GM19463 (cell line): Measurements from ENCODE around the gene PCBP2.
"Not testable (repeated sequence)": the region's sequence is repeated elsewhere in the genome, so short reads cannot be mapped to it uniquely, and the experiment has no call there.

Experiments
- ATAC-seq: cut with Tn5 transposase; IDR thresholded peaks from one replicate; pipeline ENCODE4 v1.9.1; 2021; ENCODE audit warnings: mild to moderate bottlenecking, moderate library complexity; ENCODE audit not compliant: unreplicated experiment

Gene PCBP2

GRCh38 chr12:53467880-53468279, 16.0 kb downstream of the PCBP2 start:
- ATAC-seq, result no peak

GRCh38 chr12:53468282-53468681, 16.4 kb downstream of the PCBP2 start:
- ATAC-seq, result no peak

DNA sequence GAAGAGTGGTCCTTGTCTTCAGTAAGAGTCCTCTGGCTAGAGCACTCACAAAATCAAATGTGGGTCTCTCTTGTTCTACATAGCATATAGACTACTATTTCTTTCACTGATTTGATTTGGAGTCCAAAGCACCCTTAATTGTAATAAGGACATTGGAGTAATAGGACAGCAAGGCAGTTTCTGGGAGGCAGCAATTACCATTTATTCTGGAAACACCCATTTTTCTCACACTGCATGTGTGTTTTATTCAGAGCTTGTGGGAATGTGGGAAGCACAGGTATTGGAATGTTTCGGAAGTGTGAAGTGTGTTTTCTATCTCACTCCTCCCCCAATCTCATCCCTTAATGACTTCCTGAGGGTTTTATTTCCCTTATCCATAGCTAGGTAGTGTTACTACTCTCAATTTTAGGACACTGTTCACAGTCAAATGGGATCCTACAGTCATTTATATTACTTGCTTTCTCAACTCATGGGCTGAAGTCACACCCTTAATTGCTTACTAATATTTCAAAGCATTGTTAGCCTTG, 20.2 kb downstream of the PCBP2 start:
- no peak for ATAC-seq

- ATAC-seq, result no peak
Observed at GRCh38 chr12:53474077-53474476, 22.2 kb downstream of the PCBP2 start.

- ATAC-seq, result no peak
Observed at GRCh38 chr12:53474819-53475218, 22.9 kb downstream of the PCBP2 start.

DNA sequence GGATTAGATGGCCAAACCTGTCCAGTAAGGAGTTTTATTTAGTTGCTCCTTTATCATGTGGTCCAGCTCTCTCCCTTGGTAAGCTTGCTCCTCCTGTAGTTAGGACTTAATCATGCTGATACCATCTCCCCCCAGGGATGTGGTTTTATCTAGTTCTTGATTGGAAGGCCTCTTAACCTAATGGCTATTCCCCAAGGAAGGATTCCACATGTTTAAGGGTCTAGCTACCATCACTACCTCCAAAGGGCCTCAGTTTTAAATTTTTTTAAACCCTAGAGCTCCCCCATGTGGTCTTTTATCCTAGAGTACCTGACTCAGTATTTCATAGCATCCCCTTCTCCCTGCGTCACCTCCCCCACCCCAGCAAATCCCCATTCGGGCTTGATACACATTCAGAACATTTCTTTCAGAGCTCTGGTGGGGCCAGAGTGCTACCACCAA, 24.9 kb downstream of the PCBP2 start:
- no peak for ATAC-seq

- ATAC-seq, result no peak
Observed at GRCh38 chr12:53478865-53479264, 27.0 kb downstream of the PCBP2 start.

GRCh38 chr12:53479331-53479730, 27.4 kb downstream of the PCBP2 start:
- no peak for ATAC-seq

- ATAC-seq, result no peak
Observed at GRCh38 chr12:53480491-53481442, 28.9 kb downstream of the PCBP2 start.

DNA sequence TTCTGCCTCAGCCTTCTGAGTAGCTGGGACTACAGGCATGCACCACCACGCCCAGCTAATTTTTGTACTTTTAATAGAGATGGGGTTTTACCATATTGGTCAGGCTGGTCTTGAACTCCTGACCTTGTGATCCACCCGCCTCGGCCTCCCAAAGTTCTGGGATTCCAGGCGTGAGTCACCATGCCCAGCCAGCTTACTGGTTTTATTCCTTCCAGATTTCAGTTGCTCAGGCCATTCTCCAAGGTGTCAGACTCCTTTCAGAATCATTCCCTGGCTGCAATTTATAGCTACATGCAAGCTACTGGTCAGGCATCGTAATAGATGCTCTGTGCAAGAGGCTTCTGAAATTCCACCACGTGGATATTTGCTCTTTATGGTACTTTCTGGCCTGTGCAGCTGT, 29.6 kb downstream of the PCBP2 start:
- ATAC-seq, result not testable (repeated sequence)

- no peak for ATAC-seq
Observed at GRCh38 chr12:53481939-53482586, 30.2 kb downstream of the PCBP2 start.

GRCh38 chr12:53482626-53483168, 30.8 kb downstream of the PCBP2 start:
- no peak for ATAC-seq

DNA sequence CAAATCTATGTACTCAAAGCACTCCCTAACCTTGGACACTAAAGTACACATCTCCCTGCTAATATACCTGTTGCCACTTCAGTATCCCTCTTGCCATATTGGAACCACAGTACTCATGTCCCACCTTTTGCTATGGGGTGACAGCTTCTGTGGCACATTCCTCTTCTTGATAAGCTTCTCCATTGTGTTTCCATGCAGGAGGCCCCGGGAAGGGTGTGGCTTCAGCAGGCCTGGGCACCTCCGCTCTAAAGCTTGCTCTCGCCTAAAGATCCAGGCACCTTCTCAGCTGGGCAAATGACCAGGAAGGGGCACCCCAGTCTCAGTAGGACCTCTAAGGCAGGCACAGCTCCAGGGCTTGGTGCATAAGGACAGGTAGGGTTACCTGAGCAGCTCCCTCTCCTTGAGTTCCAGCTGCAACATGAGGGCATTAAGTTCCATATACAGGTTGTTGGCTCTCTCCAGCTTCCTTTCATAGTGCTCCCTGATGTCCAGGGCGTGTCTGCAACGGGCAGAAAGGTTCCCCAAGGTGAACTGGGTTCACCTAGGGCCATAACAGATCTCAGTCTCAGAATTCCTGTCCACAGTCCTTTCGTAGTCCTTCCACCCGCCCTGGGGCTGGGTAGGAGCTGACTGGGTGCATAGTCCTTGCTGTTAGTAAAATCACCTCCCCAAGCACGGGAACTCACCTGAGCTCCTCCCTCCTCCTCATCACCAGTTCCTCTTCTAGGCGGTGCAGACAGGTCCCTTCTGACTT, 31.5 kb downstream of the PCBP2 start:
- no peak for ATAC-seq

DNA sequence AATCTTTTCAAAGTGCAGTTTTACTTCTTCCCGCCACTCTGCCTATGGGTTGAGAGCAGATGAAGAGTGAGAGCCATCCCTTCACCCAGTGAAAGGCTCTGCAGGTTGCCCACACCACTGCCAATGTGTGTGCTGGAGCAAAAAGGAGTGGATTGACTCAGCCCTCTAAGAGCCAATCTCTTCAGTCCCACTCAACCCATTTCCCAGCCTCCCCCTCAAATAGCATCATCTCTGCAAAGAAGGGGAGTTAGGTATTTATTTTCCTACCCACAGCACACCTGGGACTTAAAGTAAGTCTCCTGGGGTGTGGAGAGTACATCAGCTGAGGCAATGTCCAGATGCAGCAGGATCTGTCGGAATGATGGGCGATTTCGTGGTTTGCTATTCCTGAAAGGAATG, 32.1 kb downstream of the PCBP2 start:
- no peak for ATAC-seq

DNA sequence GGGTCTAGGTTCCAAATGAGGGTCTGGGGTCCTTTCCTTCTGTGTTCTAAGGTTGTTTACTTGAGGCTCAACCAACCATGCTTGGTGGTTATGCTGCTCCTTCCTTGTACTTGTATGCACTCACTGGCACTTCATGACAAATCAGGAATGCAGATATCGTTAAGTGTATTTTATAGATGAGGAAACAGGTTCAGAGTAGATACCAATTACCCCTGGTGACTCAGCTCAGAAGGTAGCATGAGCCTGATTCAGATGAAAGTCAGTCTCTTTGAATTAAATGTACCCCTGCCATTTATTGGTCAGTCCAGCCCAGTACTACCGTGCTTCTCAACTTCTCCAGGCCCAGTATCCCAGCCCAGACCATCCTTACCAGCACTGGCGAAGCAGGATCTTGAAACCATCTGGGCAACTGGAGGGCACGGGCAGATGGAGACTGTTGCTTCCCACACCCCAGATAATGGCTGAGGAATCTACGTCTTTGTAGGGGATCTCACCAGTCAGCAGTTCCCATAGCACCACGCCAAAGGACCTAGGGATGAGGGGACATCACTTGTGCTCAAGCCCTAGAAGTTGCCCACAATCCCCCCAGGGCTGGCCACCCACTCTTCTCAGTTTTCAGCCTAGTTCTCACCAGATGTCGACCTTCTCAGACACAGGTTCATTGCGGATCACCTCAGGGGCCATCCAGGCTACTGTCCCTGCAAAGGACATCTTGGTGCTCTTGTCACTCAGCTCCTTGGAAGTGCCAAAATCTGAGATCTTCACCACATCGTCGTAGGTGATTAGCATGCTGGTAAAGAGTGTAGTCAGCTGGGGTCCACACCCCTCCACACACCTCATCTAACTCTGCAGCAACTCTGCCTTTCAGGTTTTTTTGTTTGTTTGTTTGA, 33.0 kb downstream of the PCBP2 start:
- ATAC-seq, result no peak

GRCh38 chr12:53485955-53486735, 34.2 kb downstream of the PCBP2 start:
- no peak for ATAC-seq

- no peak for ATAC-seq
Observed at GRCh38 chr12:53486736-53487487, 35.0 kb downstream of the PCBP2 start.

DNA sequence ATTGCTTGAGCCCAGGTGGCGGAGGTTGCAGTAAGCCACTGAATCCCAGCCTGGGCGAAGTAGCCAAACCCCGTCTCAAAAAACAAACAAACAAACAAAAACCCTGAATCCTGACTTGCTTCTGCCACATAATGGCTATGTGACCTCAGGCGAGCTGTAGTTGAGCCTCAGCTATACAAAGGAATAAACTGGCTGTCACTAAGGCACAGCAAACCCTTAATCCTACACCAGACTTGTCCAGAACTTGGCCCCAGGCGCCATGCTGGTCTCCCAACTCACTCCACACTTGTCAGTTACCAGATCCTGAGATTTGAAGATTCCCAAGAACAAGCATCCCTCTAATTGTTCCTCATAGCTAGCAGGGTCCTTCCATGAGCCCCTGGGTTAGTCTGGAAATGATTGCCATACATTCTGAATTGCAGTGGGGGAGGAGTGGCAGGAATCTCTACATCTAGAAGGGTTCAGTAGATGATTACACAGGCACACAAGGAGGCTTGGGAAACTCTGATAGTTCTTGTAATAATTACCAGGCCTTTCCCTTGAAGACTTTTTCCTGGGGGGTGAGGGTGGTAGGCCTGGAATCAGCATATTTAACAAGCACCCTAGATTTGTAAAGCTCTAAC, 37.5 kb downstream of the PCBP2 start:
- no peak for ATAC-seq
